HG03575 (cell line): Measurements from ENCODE around the gene EPS15.

Source experiments
- ATAC-seq: cut with Tn5 transposase; IDR thresholded peaks from one replicate; pipeline ENCODE4 v1.9.1; 2021; ENCODE audit not compliant: unreplicated experiment, insufficient number of reproducible peaks, low FRiP score; ENCODE audit errors: extremely low read depth

EPS15 gene

GRCh38 chr1:51517361-51518032 lies 1.6 kb downstream of the EPS15 start:
- no peak for ATAC-seq

- ATAC-seq, result no peak
These were observed 2.4 kb downstream of the EPS15 start for GRCh38 chr1:51516649-51517158.

GRCh38 chr1:51515982-51516648 lies 3.0 kb downstream of the EPS15 start:
- no peak for ATAC-seq

- no peak for ATAC-seq
These were observed 3.6 kb downstream of the EPS15 start for GRCh38 chr1:51515312-51515960.

DNA sequence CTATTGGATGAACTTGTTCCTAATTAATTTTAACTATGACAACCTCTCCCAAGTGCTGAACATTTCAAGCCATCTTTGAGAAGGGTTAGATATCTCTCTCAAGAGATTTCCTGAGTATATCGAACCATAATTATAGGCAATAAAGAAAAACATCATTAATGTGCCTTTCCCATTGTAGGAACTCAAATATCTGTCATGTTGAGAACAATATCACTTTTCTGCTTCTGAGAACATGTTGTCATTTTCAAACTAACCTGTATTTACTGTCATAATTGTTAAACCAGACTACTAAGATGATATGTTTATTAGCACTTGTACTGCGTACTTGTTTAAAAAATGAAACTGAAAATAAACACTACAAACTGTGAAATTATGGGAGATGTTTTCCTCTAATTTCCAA lies 4.3 kb downstream of the EPS15 start:
- no peak for ATAC-seq

DNA sequence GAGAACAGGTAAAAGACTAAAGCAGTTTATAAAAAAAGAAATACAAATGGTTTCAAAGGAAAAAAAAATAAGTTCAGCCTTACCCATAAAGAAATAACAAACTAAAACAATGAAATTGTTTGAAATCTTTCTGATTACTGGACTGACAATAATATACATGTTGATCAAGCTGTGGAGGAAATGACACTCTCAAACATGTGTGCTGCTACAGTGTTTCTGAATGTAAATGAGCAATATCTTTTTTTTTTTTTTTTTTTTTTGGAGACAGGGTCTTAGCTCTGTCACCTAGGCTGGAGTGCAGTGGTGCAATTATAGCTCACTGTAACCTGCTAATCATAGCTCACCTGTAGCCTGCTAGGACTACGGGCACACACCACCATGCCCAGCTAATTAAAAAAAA lies 6.5 kb downstream of the EPS15 start:
- ATAC-seq, result no peak

GRCh38 chr1:51512120-51512519 lies 6.9 kb downstream of the EPS15 start:
- no peak for ATAC-seq

DNA sequence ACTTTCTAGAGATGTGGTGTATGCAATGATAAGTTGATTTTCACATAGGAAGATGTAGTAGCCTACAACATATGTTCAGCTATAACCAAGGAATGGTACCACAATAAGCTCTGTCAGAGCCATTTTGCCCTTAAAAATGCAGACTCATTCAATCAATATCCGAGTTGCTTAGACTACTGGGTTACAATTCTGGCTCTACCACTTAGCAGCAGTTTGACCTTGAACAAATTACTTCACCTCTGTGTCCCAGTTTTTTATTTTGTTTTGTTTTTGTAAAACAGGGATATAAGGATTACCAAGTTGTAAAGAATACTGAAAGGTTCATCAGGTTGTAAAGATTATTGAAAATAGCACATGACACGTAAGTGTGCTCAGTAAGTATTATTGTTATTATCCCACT lies 9.3 kb downstream of the EPS15 start:
- no peak for ATAC-seq

- ATAC-seq, result no peak
These were observed 12.5 kb downstream of the EPS15 start for GRCh38 chr1:51506537-51506936.

- ATAC-seq, result peak; percentile 28
These were observed 14.1 kb downstream of the EPS15 start for GRCh38 chr1:51504806-51505525.

GRCh38 chr1:51501218-51501630 lies 17.8 kb downstream of the EPS15 start:
- ATAC-seq, result peak; percentile 37

GRCh38 chr1:51499694-51500093 lies 19.4 kb downstream of the EPS15 start:
- ATAC-seq, result no peak

DNA sequence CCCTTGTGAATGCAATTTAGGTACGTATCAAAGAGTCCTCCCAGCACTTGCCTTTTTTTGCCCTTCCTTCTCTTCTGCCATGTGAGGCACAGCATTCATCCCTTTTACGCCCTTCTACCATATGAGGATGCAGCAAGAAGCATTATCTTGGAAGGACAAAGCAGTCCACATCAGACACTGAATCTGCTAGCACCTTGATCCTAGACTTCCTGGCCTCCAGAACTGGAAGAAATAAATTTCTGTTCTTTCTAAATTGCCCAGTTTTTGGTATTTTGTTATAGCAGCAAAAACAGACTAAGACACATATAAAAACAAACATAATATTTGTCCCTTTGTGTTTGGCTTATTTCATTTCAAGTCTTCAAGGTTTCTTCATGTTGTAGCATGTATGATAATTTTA lies 20.1 kb downstream of the EPS15 start:
- ATAC-seq, result no peak

- no peak for ATAC-seq
These were observed 21.7 kb downstream of the EPS15 start for GRCh38 chr1:51497340-51497739.

DNA sequence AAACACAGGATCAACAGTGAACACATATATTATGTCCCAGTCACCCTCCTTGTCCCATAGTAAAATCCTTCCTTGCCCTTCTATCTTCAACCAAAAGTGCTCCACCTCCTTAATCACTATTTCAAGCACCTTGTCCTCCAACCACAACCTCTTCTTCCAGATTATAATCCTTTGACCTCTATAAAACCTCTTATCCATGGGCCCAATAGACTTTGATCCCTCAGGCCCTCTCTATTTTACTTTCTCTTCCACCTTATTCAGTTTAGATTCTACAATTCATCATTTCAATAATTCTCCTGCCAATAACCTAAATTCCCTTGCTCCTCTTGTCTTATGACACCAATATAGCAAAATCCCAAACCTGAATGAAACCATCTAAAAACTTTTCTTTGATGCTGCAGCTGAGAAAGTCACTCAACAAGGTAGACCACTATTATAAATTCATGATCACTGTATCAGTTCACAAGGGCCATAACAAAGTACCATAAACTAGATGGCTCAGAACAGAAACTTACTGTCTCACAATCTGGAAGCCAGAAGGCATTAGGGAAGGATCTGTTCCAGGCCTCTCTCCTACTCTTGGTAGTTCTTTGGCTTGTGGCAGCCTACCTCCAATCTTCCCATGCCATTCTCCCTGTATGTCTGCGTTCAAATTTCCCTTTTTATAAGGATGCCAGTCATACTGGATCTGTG lies 24.8 kb downstream of the EPS15 start:
- no peak for ATAC-seq

DNA sequence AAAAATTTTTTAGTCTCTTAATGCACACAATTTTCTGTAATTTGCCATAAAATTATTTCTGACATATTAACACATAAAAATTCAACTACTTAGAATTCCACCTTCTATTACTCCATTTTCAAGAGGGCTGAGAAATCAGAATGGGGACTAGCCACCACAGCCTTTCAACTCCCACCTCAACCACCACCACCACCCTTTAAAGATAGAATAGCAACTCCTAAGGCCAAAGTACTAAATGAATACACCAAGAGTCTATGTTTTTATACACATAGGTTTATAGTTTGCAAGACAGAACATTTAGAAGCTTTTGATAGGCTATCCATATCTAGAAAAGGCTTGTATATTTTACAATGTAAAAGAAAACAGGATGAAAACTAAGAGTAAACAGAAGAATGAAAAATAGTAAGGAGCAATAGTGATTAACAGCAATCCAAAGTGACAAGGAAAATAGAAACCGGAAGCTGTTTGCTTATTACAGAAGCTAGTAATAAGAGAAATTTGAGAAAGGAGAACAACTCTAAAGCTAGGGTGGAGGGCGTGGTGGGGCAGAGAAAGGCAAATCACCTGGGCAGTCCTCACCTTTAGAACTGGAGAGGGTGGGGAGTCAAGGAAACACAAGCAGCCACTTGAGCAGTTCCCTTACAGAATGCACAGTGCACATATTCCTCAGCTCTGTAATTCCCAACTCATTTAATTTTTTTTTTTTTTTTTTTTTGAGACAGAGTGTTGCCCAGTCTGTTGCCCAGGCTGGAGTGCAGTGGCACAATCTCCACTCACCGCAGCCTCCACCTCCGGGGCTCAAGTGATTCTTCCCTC lies 27.7 kb downstream of the EPS15 start:
- ATAC-seq, result no peak

GRCh38 chr1:51489472-51489871 lies 29.6 kb downstream of the EPS15 start:
- no peak for ATAC-seq

DNA sequence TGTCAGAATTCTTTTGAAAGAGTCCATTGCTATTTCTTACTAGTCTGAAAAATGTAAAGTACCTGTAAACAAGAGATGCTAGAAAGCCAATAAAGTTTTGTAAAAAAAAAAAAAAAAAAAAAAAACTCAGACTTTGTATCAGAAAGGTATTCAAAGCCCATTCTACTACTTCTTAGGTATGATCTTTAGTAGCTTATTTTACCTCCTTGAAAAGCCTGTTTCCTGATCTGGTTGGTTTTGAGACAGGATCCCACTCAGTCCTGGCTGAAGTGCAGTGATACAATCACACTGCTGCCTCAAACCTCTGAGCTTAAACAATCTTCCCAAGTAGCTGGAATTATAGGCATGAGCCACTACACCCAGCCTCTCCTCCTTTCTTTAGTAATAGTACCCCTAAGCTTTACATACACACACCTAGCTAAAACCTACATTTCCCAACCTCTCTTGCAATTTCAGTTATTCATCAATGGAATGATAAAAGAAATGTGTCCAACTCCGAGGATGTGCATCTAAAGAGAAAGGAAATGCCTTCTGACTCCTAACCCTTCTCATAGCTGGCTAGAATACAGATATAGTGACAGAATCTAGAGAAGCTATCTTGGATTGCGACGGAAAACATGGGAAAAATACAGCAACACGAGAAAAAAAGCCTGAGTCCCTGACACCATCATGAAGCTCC lies 30.6 kb downstream of the EPS15 start:
- ATAC-seq, result no peak
